ENCODE results near the gene SUGCT.

The SUGCT gene

DNA sequence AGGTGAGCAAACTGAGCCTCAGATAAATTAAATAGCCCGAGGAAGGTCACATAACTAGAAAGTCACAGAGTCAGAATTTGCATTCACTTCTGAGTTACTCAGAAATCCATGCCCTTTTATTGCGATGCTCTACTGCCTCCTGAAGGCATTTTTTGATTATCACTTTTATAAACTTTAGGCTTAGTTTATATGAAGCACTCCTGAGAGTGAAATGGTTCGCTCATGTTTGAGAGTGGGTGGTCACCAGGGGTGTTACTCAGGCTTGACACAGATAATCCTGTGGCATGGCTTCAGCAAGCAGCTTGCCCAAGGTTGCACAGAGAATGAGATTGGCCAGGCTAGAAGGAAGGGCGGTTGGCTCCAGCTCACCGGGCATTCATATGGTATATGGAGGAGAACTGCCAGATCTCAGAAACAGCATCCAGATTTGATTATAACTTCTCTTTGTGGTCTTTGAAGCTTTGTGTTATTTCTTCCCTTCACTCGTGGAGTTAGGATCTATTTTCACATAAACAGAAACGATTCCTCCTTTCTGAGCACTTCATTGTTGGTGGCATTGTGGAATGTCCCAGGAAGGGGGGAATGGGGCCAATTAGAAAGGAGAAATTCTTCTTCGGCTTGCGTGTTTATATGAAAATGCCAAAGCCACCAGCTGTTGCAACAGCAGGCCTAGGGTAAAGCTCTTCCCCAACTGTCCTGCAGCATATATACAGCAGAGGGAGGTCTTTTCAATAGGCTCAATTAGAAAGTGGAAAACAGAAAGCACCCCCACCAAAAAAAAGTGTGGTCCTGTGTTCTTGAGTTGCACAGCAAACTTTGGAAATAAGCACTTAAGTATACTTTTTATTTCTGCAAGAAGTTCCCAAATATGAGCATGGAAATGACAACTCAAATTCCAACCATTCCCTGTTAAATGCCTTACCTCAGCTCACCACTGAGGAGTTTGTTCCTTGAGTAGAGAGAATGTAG, 628.8 kb downstream of the SUGCT start:
- no peak for DNase-seq

DNA sequence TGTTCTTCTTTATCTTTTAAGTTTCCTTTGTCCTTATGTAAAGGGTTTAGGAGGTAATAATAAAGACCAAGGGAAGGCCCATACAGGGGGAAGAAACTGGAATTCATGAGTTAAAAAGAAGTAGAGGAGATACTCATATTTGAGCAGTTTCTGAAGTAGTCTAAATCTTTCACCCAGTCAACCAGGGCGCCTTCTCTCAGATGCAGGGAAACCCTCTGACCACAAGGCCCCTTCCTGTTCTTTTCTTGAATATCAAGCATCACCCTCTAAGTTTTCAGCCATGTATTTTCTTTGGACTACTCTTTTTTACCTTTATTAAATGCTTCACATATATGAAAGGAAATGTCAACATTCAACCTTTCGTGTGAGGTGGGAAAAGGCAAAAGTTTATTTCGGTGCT, 630.8 kb downstream of the SUGCT start:
- no peak for DNase-seq

GRCh38 chr7:40772096-40772495, 637.3 kb downstream of the SUGCT start:
- DNase-seq = no peak

DNA sequence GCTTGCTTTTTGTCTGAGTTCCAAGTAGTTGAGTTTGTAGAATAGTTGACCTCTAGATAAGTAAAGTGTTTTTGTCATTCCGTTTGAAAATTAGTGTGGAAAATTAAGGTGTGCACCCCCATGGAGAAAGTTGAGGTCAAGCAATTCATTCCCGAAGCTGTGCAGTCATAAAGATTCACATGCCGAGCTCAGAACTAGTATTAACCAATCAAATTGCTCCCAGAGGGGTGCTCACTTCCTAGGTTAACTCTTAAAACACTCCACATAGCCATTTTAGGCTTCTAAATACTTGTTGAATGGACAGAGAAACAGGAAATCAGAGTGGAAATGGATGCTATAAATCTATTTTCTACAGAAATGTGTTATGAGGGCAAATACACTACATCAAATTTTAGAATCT, 638.9 kb downstream of the SUGCT start:
- DNase-seq = no peak

GRCh38 chr7:40775877-40776276, 641.1 kb downstream of the SUGCT start:
- no peak for DNase-seq

- DNase-seq = no peak
Measured at GRCh38 chr7:40777730-40778312, 643.0 kb downstream of the SUGCT start.

DNA sequence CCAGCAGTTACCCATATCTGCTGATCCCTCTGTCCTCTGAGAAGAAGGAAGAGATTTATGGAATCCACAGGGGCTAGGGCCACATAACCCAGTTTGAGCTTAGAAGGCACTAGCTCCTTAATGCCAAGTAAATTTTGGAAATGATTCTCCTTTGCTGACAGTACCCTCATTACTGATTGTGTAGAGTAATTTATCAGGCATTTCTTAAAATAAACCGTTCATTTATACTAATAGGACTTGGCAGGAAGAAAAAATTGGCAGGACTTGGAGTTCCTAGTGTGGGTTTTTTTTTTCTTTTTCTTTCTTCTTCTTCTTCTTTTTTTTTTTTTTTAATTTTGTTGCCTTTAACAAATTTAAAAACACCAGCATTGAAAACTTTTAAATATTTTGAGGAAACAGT, 645.7 kb downstream of the SUGCT start:
- peak in 1 of 51 donors; percentile 11 for DNase-seq

DNA sequence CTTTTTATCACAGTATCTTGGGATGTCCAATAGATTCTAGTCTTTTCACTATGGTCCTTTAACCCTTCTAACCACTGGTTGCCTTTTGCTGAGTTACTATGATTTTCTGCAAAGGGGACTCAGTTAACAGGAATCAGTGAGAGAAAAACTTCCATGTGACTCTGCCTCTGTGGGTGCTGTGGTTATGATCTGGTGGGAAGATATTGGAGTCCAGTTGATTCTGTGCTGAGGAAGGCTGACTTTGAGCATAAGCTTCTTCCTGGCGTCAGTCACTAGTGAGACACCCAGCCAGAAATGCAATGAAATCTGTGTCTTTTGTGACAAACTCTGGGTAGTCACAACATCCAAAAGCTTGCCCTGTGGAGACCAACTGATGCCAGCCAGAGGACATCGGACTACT, 648.0 kb downstream of the SUGCT start:
- no peak for DNase-seq

- DNase-seq = no peak
Measured at GRCh38 chr7:40784176-40784575, 649.4 kb downstream of the SUGCT start.

GRCh38 chr7:40786909-40787308, 652.1 kb downstream of the SUGCT start:
- no peak for DNase-seq

GRCh38 chr7:40793132-40793531, 658.3 kb downstream of the SUGCT start:
- DNase-seq = no peak

DNA sequence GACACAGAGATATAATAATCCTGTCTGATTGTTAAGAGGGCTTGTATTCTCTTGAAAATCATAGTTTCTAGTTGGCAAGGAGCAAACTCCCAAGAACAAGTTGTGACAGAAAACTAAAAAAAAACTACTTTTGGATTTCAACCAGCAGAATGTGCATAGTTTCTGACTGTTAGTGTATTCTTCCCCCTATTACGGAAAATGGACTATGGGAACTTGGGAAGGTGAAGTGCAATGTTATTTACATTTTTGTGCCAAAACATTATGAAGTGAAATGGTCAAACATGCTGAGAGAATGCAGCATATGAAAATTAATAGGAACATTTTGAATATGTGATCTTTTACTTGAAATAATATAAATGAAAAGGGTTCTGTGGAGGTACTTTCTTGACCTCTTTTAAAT, 660.8 kb downstream of the SUGCT start:
- no peak for DNase-seq

GRCh38 chr7:40796723-40797122, 661.9 kb downstream of the SUGCT start:
- no peak for DNase-seq

DNA sequence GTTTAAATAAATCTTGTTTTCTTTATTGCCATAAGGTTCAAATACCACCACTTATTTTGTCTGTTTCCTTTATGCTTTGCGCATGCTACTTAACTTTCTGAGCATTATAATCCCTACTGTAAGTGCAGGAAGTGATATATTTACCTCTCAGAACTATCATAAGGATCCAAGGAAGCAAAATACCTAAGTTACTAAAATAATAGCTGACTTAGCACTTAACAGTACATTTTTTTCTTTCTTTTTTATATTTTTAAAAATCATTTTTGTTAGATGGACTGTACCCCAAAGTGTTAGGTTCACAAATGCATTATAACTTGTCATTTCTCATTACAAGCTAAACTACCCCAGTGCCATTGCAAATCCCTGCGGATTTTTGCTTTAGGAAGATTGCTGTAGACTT, 663.8 kb downstream of the SUGCT start:
- no peak for DNase-seq

GRCh38 chr7:40799493-40800403, 664.9 kb downstream of the SUGCT start:
- DNase-seq = no peak

DNA sequence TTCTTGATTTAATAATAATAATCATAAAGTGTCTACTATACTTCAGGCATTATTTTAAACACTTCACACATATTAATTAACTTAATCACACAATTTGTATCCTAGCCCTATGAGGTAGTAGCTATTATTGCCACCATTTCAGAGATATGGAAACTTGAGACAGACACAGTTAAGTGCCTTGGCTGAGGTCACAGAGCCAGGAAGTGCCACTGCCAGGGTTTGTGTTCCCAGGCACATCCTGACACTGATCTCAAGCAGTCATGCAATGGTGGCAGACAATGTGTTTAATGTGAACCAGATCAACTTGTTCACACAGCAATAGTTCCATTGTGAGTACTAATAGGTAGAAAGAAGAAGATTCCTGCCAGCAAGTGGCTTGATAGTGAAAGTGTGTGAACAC, 666.0 kb downstream of the SUGCT start:
- DNase-seq = no peak

DNA sequence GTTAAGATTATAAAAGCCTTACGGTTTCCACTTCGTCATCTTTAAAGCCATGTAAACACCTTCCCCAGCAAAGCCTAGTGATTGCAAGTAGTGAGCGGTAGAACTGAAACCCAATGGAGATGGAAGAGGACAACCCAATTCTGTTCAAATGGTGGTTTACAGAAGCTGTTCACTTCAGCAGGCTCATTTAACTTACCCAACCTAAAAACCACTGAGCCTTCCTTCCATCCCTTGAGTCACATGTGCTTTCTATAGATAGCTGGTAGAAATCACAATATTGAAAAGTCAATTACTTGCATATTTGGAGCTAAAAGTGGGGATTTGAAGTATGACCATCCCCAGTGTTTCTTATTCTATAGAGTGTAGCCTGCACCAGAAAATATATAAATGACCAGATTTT, 667.7 kb downstream of the SUGCT start:
- DNase-seq = no peak

GRCh38 chr7:40804477-40805215, 669.8 kb downstream of the SUGCT start:
- DNase-seq = no peak

DNA sequence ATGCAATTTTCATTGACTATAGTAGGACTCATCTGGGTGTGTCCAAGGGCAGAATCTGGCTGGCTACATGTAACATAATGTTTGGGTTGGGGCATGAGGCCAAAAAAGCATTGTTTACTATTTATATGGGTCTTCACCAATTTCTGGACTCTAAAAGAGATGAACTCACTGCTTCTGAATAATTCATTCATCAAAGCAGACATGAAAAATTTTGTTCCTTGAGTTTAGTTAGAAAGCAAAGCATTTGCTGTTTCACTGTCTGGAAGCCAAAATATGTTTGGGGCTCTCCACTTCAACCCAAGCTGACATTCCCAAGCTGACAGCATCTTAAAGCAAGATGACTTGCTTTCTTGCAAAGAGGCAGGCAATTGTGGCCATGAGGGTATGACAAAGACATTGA, 670.6 kb downstream of the SUGCT start:
- no peak for DNase-seq

DNA sequence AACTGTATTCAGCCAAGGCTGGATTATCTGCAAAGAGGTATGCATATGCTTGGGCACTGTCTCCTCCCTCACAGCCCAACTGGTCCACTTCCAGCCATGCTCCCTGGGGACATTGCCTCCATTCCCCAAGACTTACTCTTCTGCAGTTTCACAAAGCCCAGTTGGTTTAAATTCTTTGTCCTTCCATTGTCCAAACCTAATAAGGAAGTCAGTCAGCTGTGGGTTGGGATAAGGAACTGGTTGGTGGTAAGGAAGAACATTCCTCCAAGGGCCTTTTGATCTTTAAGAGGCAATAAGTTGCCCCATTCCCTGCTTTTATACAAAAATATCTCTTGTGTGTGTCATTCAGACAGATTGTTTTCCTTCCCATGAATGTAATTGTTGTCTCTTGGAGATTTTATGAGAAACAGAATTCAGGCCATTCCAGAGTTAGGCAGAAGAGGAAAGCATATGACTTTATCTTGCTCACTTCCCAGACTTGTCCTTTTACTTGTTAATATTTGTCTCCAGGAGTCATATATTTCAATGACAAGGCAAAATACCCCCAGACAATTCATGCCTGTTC, 673.7 kb downstream of the SUGCT start:
- no peak for DNase-seq

DNA sequence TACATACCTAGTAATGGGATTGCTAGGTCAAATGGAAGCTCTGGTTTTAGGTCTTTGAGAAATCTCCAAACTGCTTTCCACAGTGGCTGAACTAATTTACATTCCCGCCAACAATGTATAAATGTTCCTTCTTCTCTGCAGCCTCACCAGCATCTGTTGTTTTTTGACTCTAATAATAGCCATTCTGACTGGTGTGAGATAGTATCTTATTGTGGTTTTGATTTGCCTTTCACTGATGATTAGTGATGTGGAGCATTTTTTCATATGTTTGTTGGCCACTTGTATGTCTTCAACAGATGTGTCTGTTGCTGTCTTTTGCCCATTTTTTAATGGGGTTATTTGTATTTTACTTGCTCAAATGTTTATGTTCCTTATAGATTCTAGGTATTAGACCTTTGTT, 675.5 kb downstream of the SUGCT start:
- no peak for DNase-seq

All from hypothalamus (tissue), 51 donors.